SH-SY5Y (cell line): ENCODE data around the gene LYPD3.

Experiments
- GATA2 ChIP-seq: IDR thresholded peaks from 2 replicates; pipeline ENCODE4 v1.6.1; 2011; ENCODE audit warnings: mild to moderate bottlenecking, low read depth, low read length
- GATA3 ChIP-seq: IDR thresholded peaks from 2 replicates; pipeline ENCODE4 v1.6.1; 2011; ENCODE audit warnings: low read depth, mild to moderate bottlenecking, low read length, moderate library complexity

LYPD3 gene

DNA sequence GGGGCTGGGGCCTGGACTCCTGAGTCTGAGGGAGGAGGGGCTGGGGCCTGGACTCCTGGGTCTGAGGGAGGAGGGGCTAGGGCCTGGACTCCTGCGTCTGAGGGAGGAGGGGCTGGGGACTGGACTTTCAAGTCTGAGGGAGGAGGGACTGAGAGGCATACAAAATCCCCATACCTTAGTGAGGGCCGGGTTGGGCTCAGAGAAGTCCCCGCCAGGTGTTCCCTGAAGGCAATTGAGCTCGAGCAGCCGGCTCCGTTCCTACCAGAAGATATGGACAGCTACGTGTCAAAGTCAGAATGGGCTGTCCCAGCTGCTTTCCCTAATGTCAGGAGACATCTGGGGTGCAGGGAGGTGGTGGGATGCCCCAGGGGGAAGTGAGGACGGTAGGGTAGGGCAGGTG is 29.7 kb upstream of the LYPD3 start:
- TF ChIP-seq GATA3 (no peak), GATA2 (no peak)

DNA sequence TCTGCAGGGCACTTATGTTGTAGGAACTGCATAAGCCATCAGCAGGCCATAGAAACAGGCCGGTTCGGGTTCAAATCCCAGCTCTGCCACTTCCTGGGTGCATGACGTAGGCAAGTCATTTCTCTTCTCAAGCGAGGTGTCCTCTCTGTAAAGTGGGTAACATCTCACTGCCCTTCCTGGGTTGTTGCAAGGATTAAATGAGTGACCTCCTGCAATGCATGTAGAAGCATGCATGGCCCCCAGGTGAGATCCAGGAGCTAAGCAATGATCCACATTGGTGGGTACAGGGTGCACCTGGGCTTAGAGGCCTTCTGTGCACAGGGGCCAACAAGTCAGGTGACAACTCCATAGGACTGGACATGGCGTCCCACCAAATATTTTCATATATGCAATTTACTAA is 25.4 kb upstream of the LYPD3 start:
- no peak for TF ChIP-seq GATA3
- no peak for TF ChIP-seq GATA2

DNA sequence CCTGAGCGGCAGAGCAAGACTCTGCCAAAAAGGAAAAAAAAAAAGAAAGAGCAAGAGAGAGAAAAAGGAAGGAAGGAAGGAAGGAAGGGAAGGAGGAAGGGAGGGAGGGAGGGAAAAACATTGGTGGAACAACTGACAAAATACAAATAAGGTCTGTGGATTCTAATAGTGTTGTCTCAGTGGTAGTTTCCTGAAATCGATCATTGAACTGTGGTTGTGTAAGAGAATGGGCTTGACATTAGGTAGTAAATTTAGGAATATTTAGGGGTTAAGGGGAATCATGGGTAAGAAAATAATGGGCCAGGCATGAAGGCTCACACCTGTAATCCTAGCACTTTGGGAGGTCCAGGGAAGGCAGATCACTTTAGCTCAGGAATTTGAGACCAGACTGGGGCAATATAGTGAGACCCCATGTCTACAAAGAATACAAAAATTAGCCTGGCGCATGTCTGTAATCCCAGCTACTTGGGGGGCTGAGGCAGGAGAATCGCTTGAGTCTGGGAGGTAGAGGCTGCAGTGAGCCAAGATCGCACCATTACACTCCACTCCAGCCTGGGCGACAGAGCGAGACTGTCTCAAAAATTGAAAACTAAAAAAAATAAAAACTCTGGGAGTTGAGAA is 24.7 kb upstream of the LYPD3 start:
- TF ChIP-seq GATA3 (no peak), GATA2 (no peak)

DNA sequence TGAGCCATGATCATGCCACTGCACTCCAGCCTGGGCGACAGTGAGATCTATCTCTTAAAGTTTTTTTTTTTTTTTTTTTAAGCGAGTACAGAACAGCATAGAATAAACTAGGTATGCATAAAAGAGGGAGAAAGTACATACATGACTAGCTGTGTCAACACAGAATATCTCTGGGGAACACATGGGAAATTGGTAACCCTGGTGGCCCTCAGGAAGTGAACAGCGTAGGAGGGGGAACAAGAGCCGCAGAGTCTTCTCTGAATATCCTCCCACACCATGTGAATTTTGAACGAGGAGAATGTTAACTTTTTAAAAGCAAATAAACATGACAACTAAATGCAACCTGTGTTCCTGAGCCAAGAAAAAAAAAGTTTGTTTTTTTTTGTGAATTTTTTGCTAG is 23.9 kb upstream of the LYPD3 start:
- TF ChIP-seq GATA3 (no peak), GATA2 (no peak)

DNA sequence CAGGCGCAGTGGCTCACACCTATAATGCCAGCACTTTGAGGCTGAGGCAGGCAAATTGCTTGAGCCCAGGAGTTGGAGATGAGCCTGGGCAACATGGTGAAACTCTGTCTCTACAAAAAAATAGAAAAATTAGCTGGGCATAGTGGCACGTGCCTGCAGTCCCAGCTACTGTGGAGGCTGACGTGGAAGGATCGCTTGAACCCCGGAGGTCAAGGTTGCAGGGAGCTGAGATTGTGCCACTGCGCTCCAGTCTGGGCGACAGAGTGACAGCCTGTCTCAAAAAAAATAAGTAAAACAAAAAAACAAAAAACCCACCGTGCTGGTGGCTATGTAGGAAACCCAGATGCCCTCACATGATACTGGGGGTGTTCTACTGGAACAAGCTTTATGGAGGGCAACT is 22.8 kb upstream of the LYPD3 start:
- TF ChIP-seq GATA3 (no peak), GATA2 (no peak)

DNA sequence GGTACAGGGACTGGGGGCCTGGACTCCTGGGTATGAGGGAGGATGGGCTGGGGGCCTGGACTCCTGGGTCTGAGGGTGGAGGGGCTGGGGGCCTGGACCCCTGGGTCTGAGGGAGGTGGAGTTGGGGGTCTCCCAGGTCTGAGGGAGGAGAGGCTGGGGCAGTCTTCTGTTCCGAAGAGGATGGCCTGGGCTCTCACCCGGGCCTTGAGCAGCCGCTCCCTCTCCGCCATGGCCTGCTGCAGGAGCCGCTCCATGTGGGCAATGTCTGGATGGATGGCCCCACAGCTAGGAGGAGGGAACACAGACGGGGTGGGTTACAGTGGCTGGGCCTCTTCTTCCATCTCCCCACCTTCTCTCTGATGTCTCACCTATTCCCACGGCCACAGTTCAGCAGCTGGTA is 21.0 kb upstream of the LYPD3 start:
- TF ChIP-seq GATA3 (no peak), GATA2 (no peak)

DNA sequence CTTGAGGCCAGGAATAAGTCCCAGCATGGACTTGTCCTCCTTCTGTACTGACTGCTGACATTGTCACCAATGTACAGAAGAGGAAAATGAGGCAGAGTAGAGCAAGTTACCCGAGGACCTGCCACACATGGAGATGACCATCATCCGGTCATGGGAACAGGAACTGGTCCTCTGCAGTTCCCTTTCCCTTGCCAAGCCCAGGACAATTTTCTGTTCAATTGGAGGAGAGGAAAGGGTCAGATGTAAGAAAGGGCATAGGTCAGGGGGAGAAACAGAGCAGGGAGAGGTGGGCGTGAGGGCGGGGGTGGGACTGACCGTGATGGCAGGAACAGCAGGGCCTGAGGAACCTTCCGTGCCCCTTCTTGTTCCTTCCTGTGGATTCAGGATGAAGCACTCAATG is 20.5 kb upstream of the LYPD3 start:
- no peak for TF ChIP-seq GATA3
- no peak for TF ChIP-seq GATA2

DNA sequence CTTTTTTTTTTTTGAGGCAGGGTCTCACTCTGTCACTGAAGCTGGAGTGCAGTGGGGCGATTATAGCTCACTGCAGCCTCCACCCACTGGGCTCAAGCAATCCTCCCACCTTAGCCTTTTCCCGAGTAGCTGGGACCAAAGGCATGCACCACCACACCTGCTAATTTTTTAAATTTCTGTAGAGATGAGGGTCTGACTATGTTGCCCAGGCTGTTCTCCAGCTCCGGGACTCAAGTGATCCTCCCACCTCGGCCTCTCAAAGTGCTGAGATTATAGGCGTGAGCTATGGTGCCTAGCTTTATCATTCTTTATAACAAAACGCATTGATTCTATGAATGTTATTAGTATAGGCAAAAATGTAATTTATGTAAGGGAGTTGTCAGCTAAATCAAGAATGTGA is 17.9 kb upstream of the LYPD3 start:
- no peak for TF ChIP-seq GATA3
- TF ChIP-seq GATA2, result no peak

DNA sequence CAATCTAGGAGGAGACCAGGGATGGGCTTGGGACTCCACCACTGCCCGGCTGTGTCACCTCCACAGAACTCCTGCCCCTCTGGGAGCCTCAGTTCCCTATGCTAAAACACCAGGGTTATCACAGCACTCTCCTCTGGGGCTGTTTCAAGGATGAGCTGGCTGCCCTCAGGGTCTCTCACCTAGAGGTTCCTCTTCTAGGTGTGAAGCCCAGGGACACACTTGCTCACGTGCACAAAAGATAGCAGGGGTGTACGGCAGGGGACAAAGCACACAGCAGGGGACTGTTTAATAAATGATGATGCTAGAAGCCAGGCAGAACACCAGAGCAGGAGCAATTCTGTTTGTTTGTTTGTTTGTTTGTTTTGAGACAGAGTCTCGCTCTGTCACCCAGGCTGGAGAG is 16.8 kb upstream of the LYPD3 start:
- TF ChIP-seq GATA3, result no peak
- no peak for TF ChIP-seq GATA2

DNA sequence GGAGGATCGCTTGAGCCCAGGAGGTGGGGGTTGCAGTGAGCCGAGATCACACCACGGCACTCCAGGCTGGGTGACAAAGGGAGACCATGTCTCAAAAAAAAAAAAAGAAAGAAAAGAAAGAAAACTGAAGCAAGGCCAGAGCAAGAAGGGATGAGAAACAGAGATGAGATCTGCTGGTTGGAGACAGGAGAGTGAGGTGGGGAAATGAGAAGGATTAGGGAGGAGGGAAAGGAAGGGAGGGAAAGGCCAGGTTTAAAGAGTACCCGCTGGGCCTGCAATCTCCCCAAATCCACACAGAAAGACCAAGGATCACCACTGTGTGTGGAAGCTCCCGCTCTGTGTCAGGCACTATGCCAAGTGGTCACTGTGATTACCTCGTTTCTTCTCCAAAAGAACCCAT is 16.3 kb upstream of the LYPD3 start:
- no peak for TF ChIP-seq GATA3
- TF ChIP-seq GATA2, result no peak

DNA sequence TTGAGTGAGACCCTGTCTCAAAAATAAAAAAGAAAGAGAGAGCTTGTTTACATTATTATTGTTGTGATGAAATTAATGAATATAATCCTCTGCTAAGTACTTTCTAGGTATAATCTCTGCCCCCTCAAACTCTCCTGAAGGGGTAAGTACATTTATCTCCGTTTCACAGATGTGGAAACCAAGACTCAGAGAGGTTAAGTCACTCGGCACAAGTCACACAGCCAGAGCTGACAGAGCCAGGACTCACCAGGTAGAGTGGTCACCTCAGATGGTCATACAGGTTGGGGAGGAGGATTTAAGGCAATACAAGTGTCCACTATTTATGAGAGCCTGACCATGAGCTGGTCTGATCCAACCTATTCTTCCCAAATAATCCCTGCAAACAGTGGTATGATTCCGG is 15.2 kb upstream of the LYPD3 start:
- no peak for TF ChIP-seq GATA2
- TF ChIP-seq GATA3, result no peak

DNA sequence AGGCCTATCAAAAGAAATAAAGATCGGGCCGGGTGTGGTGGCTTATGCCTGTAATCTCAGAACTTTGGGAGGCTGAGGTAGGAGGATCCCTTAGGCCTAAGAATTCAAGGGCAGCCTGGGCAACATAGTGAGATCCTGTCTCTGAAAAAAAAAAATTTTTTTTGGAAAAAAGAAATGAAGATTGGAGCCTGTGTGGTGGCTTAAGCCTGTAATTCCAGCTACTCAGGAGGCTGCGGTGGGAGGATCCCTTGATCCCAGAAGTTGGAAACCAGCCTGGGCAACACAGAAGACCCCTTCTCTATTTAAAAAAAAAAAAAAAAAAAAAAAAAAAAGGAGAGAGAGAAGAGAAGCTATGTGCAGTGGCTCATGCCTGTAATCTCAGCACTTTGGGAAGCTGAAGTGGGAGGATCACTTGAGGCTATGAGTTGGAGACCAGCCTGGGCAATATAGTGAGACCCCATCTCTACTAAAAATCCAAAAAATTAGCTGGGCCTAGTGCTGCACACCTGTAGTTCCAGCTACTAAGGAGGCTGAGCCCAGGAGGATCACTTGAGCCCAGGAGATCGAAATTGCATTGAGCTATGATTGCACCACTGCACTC is 14.7 kb upstream of the LYPD3 start:
- TF ChIP-seq GATA3, result no peak
- TF ChIP-seq GATA2, result no peak

DNA sequence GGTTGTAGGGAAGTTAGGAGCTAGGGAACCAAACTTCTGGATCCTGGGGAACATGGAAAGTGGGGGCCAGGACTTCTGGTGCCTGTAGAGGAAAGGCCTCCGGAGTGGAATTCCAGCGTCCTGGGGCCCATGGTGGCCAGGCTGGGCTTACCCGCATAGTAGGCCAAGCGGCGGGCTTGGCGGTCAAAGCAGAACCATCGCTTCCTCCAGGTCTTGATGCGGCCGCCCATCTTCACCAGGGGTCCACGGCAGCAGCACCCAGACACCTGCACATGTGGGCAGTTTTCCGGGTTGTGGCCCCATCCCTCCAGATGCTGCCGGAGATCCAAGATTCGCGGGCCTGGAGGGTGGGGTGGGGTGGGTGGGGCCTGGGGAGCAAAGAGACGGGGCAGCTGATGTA is 13.8 kb upstream of the LYPD3 start:
- TF ChIP-seq GATA3, result no peak
- TF ChIP-seq GATA2, result no peak

DNA sequence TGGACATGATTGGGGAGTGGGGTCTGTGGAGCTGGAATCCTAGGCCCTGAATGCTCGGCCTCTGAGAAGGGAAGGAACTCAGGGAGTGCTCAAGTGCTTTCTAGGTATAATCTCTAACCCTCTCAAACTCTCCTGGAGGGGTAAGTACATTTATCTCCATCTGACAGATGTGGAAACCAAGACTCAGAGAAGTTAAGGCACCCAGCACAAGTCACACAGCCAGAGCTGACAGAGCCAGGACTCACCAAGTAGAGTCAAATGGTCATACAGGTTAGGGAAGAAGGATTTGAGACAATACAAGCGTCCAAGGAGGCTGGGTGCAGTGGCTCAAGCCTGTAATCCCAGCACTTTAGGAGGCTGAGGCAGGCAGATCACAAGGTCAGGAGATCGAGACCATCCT is 12.9 kb upstream of the LYPD3 start:
- TF ChIP-seq GATA2, result no peak
- no peak for TF ChIP-seq GATA3

DNA sequence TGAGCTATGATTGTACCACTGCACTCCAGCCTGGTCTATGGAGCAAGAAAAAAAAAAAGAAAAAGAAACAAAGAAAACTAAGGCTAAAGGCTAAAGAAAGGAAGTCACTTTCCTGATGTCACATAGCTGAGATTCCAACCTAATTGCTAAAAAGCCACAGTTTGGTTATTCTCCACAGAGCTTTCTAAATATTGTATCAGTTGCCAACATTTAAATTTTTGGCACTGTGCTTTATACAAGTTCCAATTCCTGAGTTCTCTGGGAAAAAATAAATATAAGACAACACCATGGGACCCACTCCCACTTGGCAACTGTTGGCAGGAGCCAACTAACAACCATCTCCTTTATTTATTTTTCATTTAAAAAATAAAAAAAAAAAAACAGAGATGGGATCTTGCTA is 11.2 kb upstream of the LYPD3 start:
- no peak for TF ChIP-seq GATA2
- no peak for TF ChIP-seq GATA3
